Colonic mucosa (tissue), 4 donors: ENCODE results near the gene ZRSR2. TPM values are rescaled to one million over a fixed set of nuclear protein-coding genes. Genes with fewer than 3 reads are reported as not detected.

Source experiments
- DNase-seq: peaks from one replicate; pipeline ENCODE4 v3.0.0-alpha.2; 2020
- H3K27ac ChIP-seq: fragments of 200-600 bp; one replicate; pipeline ENCODE4 v1.8.0; 2021
- H3K27me3 ChIP-seq: fragments of 200-600 bp; one replicate; pipeline ENCODE4 v1.8.0; 2021
- H3K36me3 ChIP-seq: fragments of 200-600 bp; one replicate; pipeline ENCODE4 v1.8.0; 2021
- H3K4me1 ChIP-seq: fragments of 200-600 bp; one replicate; pipeline ENCODE4 v1.8.0; 2021; ENCODE audit warnings: mild to moderate bottlenecking
- H3K4me3 ChIP-seq: fragments of 200-600 bp; one replicate; pipeline ENCODE4 v1.8.0; 2021
- H3K9ac ChIP-seq, 2 donors: one replicate each; pipeline ENCODE4 v1.7.0; 2013; ENCODE audit warnings: control low read depth in 2 of 2, low read depth in 2 of 2, low read length in 2 of 2
- H3K9me3 ChIP-seq: fragments of 200-600 bp; one replicate; pipeline ENCODE4 v1.8.0; 2021
- intact Hi-C: fragments of 100-400 bp; cut with DNase I; formaldehyde crosslinking; loops from one replicate; pipeline ENCODE4 v1.14.1; 2022
- total RNA-seq, 2 donors: library from RNA; stranded (reverse); fragmentation: NEBNext Ultra II Directional in 1 of 2; extraction: Animal tissue kit (Norgen Biotek cat#: 25700) in 1 of 2; gene quantifications; one replicate each; pipeline ENCODE4 v1.2.1, GENCODE V29; 2021
- TF ChIP-seq, protein P1 (sequence below): fragments of 200-600 bp; IDR thresholded peaks from one replicate; pipeline ENCODE4 v1.8.0; 2022; ENCODE audit warnings: antibody characterized with exemption, mild to moderate bottlenecking
- donor health status: healthy.
- donor health status: DM: no; HTN: no; CAD: no.
- donor health status: DM: no; HTN: no; CAD: no.

ZRSR2 gene
- total RNA-seq, 2 donors from 2014 or later = 7.9 to 8.4 TPM

DNA sequence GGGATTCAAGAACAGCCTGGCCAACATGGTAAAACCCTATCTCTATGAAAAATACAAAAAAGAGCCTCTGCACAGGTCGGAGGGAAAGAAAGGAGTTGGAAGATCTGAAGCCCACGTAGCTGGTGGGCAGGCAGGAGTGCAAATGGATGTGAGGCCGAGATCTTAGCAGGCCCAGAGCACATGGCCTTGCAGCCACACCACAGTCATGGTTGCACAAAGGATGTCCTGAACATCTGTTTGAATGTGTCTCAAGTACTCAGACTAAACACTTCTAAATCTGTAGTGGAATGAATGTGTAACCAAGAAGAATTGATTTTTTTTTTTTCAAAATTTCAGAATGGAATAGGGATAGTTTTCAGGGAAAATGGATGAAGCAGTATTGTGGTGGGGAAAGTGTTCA lies 41.4 kb upstream of the ZRSR2 start:
- TF ChIP-seq, protein P1, sequence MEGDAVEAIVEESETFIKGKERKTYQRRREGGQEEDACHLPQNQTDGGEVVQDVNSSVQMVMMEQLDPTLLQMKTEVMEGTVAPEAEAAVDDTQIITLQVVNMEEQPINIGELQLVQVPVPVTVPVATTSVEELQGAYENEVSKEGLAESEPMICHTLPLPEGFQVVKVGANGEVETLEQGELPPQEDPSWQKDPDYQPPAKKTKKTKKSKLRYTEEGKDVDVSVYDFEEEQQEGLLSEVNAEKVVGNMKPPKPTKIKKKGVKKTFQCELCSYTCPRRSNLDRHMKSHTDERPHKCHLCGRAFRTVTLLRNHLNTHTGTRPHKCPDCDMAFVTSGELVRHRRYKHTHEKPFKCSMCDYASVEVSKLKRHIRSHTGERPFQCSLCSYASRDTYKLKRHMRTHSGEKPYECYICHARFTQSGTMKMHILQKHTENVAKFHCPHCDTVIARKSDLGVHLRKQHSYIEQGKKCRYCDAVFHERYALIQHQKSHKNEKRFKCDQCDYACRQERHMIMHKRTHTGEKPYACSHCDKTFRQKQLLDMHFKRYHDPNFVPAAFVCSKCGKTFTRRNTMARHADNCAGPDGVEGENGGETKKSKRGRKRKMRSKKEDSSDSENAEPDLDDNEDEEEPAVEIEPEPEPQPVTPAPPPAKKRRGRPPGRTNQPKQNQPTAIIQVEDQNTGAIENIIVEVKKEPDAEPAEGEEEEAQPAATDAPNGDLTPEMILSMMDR = no peak
- H3K9me3 ChIP-seq = no peaks in the 10 kb centered on the region
- no peaks in the 10 kb centered on the region for H3K27me3 ChIP-seq
- no peak overlapping the region for H3K27ac ChIP-seq
- intact Hi-C loops = no loop called here
- no peaks in the 10 kb centered on the region for H3K4me1 ChIP-seq
- no peak for DNase-seq
- H3K9ac ChIP-seq = no peak overlapping the region
- no peaks in the 10 kb centered on the region for H3K36me3 ChIP-seq
- H3K4me3 ChIP-seq = no peak overlapping the region

DNA sequence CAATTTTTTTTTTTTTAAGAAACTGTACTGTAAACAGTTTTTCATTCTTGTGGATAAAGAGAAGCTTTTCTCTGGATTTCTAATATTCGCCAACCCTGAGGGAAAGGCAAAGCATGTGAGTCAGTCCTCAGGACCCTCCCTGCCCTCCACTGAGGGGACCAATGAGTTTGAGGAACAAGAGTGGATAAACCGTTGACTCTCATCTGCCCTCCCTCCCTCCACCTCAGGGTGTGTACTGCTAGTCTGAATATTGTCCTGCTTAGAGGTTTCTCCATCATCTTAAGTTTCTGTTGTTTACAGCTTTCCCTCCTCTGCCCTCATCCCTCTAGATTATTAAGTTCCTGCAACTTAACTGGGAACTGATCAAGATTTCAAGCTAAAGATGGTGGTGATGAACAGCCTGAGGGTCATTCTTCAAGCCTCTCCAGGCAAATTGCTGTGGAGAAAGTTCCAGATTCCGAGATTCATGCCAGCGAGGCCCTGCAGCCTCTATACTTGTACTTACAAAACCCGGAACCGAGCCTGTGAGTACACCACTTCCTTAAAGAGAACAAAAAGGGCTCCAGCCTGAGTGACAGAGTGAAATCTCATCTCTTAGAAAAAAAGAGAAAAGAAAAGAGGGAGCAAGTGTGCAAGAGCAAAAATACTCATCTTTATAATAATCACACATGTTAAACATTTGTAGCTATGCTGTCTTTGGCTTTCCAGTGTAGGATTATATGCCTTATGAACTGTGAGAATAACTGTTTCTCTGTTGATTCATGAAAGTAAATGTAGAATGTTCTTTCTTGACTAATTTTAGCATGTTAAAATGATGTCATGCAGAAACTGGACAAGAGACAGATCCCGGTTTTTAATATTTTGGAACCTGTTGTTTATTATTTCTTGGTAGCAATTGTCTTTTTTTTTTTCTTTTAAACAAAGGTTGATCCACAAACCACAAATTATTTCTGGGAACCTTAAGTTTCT lies 40.4 kb upstream of the ZRSR2 start:
- H3K36me3 ChIP-seq = no peaks in the 10 kb centered on the region
- TF ChIP-seq, protein P1 = no peak
- peak overlapping the region; percentile 42 for H3K27ac ChIP-seq
- intact Hi-C loops = no loop called here
- DNase-seq = peak; percentile 38
- H3K4me3 ChIP-seq = no peak overlapping the region
- no peaks in the 10 kb centered on the region for H3K9me3 ChIP-seq
- H3K4me1 ChIP-seq = no peaks in the 10 kb centered on the region
- no peak overlapping the region for H3K9ac ChIP-seq
- no peaks in the 10 kb centered on the region for H3K27me3 ChIP-seq

DNA sequence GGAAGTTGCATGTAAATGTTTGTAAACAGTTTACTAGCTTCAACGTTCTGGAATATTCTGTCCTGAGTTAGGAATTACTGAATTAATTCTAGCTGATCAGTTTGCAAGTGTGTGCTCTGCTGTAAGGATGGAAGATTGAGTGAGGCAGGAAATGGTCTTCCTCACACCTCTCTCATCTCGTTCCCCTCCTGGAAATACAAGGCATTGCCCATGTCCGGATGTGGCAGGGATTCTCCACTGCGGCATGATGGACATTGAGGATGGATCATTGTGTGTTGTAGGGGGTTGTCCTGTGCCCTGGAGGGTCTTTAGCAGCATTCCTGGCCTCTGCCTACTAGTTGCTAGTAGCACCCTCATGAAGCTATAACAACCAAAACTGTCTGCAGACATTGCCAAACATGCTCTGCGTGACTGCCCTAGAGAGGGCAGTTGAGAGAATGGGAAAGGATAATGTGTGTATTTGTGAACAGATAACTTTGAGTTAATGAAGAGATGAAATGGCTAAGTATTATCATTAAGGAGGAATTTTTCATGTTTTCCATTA lies 39.6 kb upstream of the ZRSR2 start:
- no peaks in the 10 kb centered on the region for H3K9me3 ChIP-seq
- H3K27ac ChIP-seq = peak overlapping the region; percentile 31
- H3K4me3 ChIP-seq = no peak overlapping the region
- no peak for DNase-seq
- no peaks in the 10 kb centered on the region for H3K27me3 ChIP-seq
- TF ChIP-seq, protein P1 = no peak
- no peaks in the 10 kb centered on the region for H3K4me1 ChIP-seq
- intact Hi-C loops = no loop called here
- no peak overlapping the region for H3K9ac ChIP-seq
- H3K36me3 ChIP-seq = no peaks in the 10 kb centered on the region

DNA sequence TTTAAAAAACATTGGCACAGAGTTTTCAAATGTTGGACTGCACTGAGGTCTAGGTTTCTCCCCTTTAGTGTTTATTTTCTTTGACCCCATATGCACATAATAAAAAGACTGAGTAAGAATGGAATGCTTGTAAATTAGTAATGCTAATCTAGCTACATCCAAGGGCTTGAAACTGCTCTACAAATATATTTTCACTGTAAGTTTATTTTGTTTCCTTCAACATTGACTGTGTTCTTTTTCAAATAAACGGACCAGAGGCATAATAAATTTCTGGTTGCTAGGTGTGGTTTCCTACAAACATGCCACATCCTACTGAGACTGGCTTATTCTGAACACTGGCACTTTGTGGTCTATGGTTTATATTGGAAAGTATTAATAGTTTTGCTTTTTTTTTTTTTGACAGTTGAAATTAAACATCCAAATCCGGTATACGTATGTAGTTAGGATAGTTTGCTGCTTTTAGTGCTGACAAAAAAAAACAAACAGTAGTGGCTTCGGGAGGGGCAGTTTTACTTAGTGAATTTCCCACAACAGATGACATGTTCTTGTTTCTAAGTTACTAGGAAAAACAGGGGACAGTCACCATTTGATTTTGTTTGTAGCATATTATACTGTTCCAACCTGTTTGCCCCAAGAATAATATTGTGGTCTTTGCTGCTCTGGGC lies 39.0 kb upstream of the ZRSR2 start:
- intact Hi-C loops = no loop called here
- Histone ChIP-seq H3K9ac (no peak overlapping the region), H3K4me1 (no peaks in the 10 kb centered on the region), H3K9me3 (no peaks in the 10 kb centered on the region), H3K27ac (peak overlapping the region; percentile 31), H3K4me3 (no peak overlapping the region), H3K36me3 (no peaks in the 10 kb centered on the region), H3K27me3 (no peaks in the 10 kb centered on the region)
- no peak for DNase-seq
- TF ChIP-seq, protein P1 = no peak

DNA sequence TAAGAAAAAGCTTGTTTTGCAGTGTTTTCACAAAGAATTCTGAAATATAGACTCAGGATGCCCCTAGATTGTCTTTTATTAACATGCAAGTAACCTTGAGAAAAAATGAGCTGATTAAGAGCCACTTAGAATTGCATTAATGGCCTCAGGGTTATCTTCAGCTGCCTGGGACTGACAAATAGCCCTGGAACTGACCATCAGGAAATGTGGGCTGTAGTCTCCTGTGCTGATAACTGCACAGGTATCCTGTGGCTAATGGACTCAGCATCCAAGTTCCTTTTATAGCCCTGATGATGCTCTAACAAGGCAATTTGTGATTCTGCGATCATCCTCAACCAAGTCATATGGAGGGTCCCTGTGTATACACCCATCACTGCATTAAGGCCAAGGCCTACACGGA lies 35.2 kb upstream of the ZRSR2 start:
- TF ChIP-seq, protein P1 = no peak
- intact Hi-C loops = no loop called here
- Histone ChIP-seq H3K4me1 (no peaks in the 10 kb centered on the region), H3K9me3 (no peaks in the 10 kb centered on the region), H3K36me3 (no peaks in the 10 kb centered on the region), H3K27ac (no peak overlapping the region), H3K27me3 (no peaks in the 10 kb centered on the region), H3K4me3 (no peak overlapping the region), H3K9ac (no peak overlapping the region)
- no peak for DNase-seq
